Neural progenitor cell (in vitro differentiated cells): ENCODE measurements around the gene PCCB. TPM values are rescaled to one million over a fixed set of nuclear protein-coding genes. Genes with fewer than 3 reads are reported as not detected.

ENCODE experiments used
- DNase-seq: peaks from one replicate; pipeline ENCODE4 v3.0.0-alpha.2; 2016; ENCODE audit warnings: low spot score
- H2AFZ ChIP-seq: fragments of 200-600 bp; sonication (generic); replicated peaks from 2 replicates; pipeline ENCODE4 v1.6.1; 2016; ENCODE audit warnings: antibody characterized with exemption
- H3F3A ChIP-seq: fragments of 200-600 bp; sonication (generic); 2 replicates; pipeline ENCODE4 v1.6.1; 2016; ENCODE audit warnings: antibody characterized with exemption, low read depth
- H3K27ac ChIP-seq: fragments of 200-600 bp; sonication (generic); 2 replicates; pipeline ENCODE4 v1.5.1; 2016; ENCODE audit warnings: mild to moderate bottlenecking
- H3K27me3 ChIP-seq: fragments of 200-600 bp; sonication (generic); 2 replicates; pipeline ENCODE4 v1.6.1; 2016; ENCODE audit warnings: mild to moderate bottlenecking, moderate library complexity
- H3K36me3 ChIP-seq: fragments of 200-600 bp; sonication (generic); 2 replicates; pipeline ENCODE4 v1.5.1; 2016
- H3K4me1 ChIP-seq: fragments of 200-600 bp; sonication (generic); 2 replicates; pipeline ENCODE4 v1.6.1; 2016; ENCODE audit warnings: mixed run types
- H3K4me2 ChIP-seq: fragments of 200-600 bp; sonication (generic); 2 replicates; pipeline ENCODE4 v1.6.1; 2016
- H3K4me3 ChIP-seq: fragments of 200-600 bp; sonication (generic); 2 replicates; pipeline ENCODE4 v1.5.1; 2016
- H3K79me2 ChIP-seq: fragments of 200-600 bp; sonication (generic); 2 replicates; pipeline ENCODE4 v1.6.1; 2016; ENCODE audit warnings: low read depth
- H3K9ac ChIP-seq: fragments of 200-600 bp; sonication (generic); 2 replicates; pipeline ENCODE4 v1.6.1; 2016
- H3K9me3 ChIP-seq: fragments of 200-600 bp; sonication (generic); 2 replicates; pipeline ENCODE4 v1.5.1; 2016; ENCODE audit warnings: low read depth
- H4K20me1 ChIP-seq: fragments of 200-600 bp; sonication (generic); 2 replicates; pipeline ENCODE4 v1.6.1; 2016; ENCODE audit warnings: low read depth
- H3K27ac Mint-ChIP-seq: 3 replicates; pipeline ENCODE4 v1.8.0; 2021; ENCODE audit warnings: mixed read lengths
- H3K27me3 Mint-ChIP-seq: 2 replicates; pipeline ENCODE4 v1.8.0; 2022; ENCODE audit warnings: low read depth, mild to moderate bottlenecking, inconsistent platforms, moderate library complexity, mixed read lengths; ENCODE audit not compliant: insufficient read depth
- H3K36me3 Mint-ChIP-seq: 3 replicates; pipeline ENCODE4 v1.8.0; 2021; ENCODE audit warnings: mixed read lengths
- H3K4me1 Mint-ChIP-seq: 3 replicates; pipeline ENCODE4 v1.8.0; 2021; ENCODE audit warnings: mixed read lengths
- H3K4me3 Mint-ChIP-seq: 3 replicates; pipeline ENCODE4 v1.8.0; 2021; ENCODE audit warnings: mild to moderate bottlenecking, moderate library complexity, mixed read lengths
- H3K9me3 Mint-ChIP-seq: 3 replicates; pipeline ENCODE4 v1.8.0; 2020; ENCODE audit warnings: mixed read lengths
- CTCF ChIP-seq: fragments of 200-600 bp; sonication (generic); IDR thresholded peaks from 2 replicates; pipeline ENCODE4 v1.5.1; 2017; ENCODE audit warnings: antibody characterized with exemption, mild to moderate bottlenecking
- EZH2 ChIP-seq: fragments of 200-600 bp; sonication (generic); IDR thresholded peaks from 2 replicates; pipeline ENCODE4 v1.6.1; 2017; ENCODE audit warnings: antibody characterized with exemption, mild to moderate bottlenecking, moderate library complexity
- EZH2phosphoT487 ChIP-seq: fragments of 200-600 bp; sonication (generic); IDR thresholded peaks from 2 replicates; pipeline ENCODE4 v1.6.1; 2017; ENCODE audit warnings: antibody characterized with exemption
- total RNA-seq: library from RNA; depleted of rRNA; stranded (reverse); fragments of >200 nt; gene quantifications from 2 replicates; pipeline ENCODE4 v1.2.3, GENCODE V29; 2015; ENCODE audit warnings: low replicate concordance

The PCCB gene
- total RNA-seq, 1 donor from 2014 or later, result 83.4 TPM

GRCh38 chr3:136346486-136346885, 96.3 kb downstream of the PCCB start:
- H3K9me3 Mint-ChIP-seq, result no peaks in the 10 kb centered on the region
- Histone ChIP-seq H2AFZ (no peak overlapping the region), H3F3A (peaks cover 9% of the 10 kb centered on the region), H3K27me3 (no peaks in the 10 kb centered on the region), H3K4me2 (no peak overlapping the region), H3K9me3 (no peaks in the 10 kb centered on the region), H3K79me2 (no peaks in the 10 kb centered on the region), H3K4me3 (no peak overlapping the region), H3K4me1 (peaks cover 9% of the 10 kb centered on the region), H4K20me1 (no peaks in the 10 kb centered on the region), H3K36me3 (no peaks in the 10 kb centered on the region), H3K27ac (no peak overlapping the region), H3K9ac (no peak overlapping the region)
- H3K4me3 Mint-ChIP-seq, result no peak overlapping the region
- peaks cover 15% of the 10 kb centered on the region for H3K36me3 Mint-ChIP-seq
- H3K27ac Mint-ChIP-seq, result no peak overlapping the region
- peaks cover 18% of the 10 kb centered on the region for H3K4me1 Mint-ChIP-seq
- no peak for DNase-seq
- H3K27me3 Mint-ChIP-seq, result no peaks in the 10 kb centered on the region
- TF ChIP-seq EZH2phosphoT487 (no peak), EZH2 (no peak), CTCF (no peak)

GRCh38 chr3:136350132-136350531, 100.0 kb downstream of the PCCB start:
- H3K79me2 ChIP-seq, result no peaks in the 10 kb centered on the region
- H3K4me1 ChIP-seq, result peaks cover 4% of the 10 kb centered on the region
- no peak for DNase-seq
- Mint-ChIP-seq H3K27me3 (no peaks in the 10 kb centered on the region), H3K9me3 (peaks cover 2% of the 10 kb centered on the region), H3K4me1 (peaks cover 9% of the 10 kb centered on the region), H3K27ac (no peak overlapping the region), H3K36me3 (peaks cover 7% of the 10 kb centered on the region), H3K4me3 (no peak overlapping the region)
- no peaks in the 10 kb centered on the region for H3K9me3 ChIP-seq
- H4K20me1 ChIP-seq, result no peaks in the 10 kb centered on the region
- no peaks in the 10 kb centered on the region for H3K36me3 ChIP-seq
- peaks cover 2% of the 10 kb centered on the region for H3F3A ChIP-seq
- H3K27ac ChIP-seq, result no peak overlapping the region
- no peak overlapping the region for H3K9ac ChIP-seq
- no peak overlapping the region for H3K4me3 ChIP-seq
- no peaks in the 10 kb centered on the region for H3K27me3 ChIP-seq
- H3K4me2 ChIP-seq, result no peak overlapping the region
- no peak overlapping the region for H2AFZ ChIP-seq
- TF ChIP-seq EZH2phosphoT487, result no peak
- TF ChIP-seq CTCF, result no peak
- no peak for TF ChIP-seq EZH2

GRCh38 chr3:136350557-136350956, 100.4 kb downstream of the PCCB start:
- Mint-ChIP-seq H3K36me3 (peaks cover 11% of the 10 kb centered on the region), H3K4me1 (peaks cover 9% of the 10 kb centered on the region)

More at GRCh38 chr3:136350557-136350956, 100.4 kb downstream of the PCCB start:
- H3K79me2 ChIP-seq, result no peaks in the 10 kb centered on the region
- Mint-ChIP-seq H3K27ac (no peak overlapping the region), H3K9me3 (peaks cover 2% of the 10 kb centered on the region), H3K4me3 (no peak overlapping the region), H3K27me3 (no peaks in the 10 kb centered on the region)
- no peak for DNase-seq
- no peak overlapping the region for H3K27ac ChIP-seq
- H3K36me3 ChIP-seq, result no peaks in the 10 kb centered on the region
- TF ChIP-seq EZH2 (no peak), CTCF (no peak), EZH2phosphoT487 (no peak)
- peaks cover 2% of the 10 kb centered on the region for H3F3A ChIP-seq
- H3K4me3 ChIP-seq, result no peak overlapping the region
- H3K9me3 ChIP-seq, result no peaks in the 10 kb centered on the region
- H3K4me1 ChIP-seq, result peaks cover 4% of the 10 kb centered on the region
- H4K20me1 ChIP-seq, result no peaks in the 10 kb centered on the region
- no peaks in the 10 kb centered on the region for H3K27me3 ChIP-seq
- H2AFZ ChIP-seq, result no peak overlapping the region
- no peak overlapping the region for H3K4me2 ChIP-seq
- no peak overlapping the region for H3K9ac ChIP-seq
